HEK293 (cell line): Measurements from ENCODE around the gene NFE2L1.

Experiments used
- CTCF ChIA-PET: fragments of 350-600 bp; formaldehyde crosslinking; extraction: SDS; loops from one replicate; lab custom pipeline; 2021; ENCODE audit warnings: antibody characterized with exemption; lab: Yijun Ruan, JAX
- POLR2A ChIA-PET: fragments of 300-600 bp; formaldehyde crosslinking; extraction: SDS; loops from one replicate; lab custom pipeline; 2020; ENCODE audit warnings: antibody characterized with exemption, inconsistent platforms; lab: Yijun Ruan, JAX
- H3K27ac ChIP-seq: fragments of 200-500 bp; sonication (Bioruptor generic); 2 replicates; pipeline ENCODE4 v1.5.1; 2014; ENCODE audit warnings: low read depth, low read length, control low read depth, inconsistent platforms; ENCODE audit errors: extremely low read depth
- H3K36me3 ChIP-seq, 2 experiments: fragments of 200-500 bp in 1 of 2; sonication (Bioruptor generic) in 1 of 2; 1 replicate in 1 of 2; 2 replicates in 1 of 2; pipeline ENCODE4 v1.5.1; 2014 to 2017; ENCODE audit warnings: inconsistent platforms in 2 of 2, low read length in 2 of 2; ENCODE audit not compliant: control insufficient read depth in 2 of 2, insufficient read depth in 1 of 2
- H3K4me1 ChIP-seq: fragments of 200-500 bp; sonication (Bioruptor generic); 2 replicates; pipeline ENCODE4 v1.5.1; 2014; ENCODE audit warnings: mild to moderate bottlenecking, low read length, inconsistent platforms; ENCODE audit not compliant: control insufficient read depth, insufficient read depth
- H3K4me3 ChIP-seq: 2 replicates; pipeline ENCODE4 v1.5.1; 2011; ENCODE audit warnings: low read depth, mild to moderate bottlenecking, control low read depth, low read length, moderate library complexity
- H3K9me3 ChIP-seq: fragments of 200-500 bp; sonication (Bioruptor generic); 2 replicates; pipeline ENCODE4 v1.5.1; 2014; ENCODE audit warnings: low read depth, low read length, inconsistent platforms; ENCODE audit not compliant: control insufficient read depth, insufficient read depth
- GFI1B ChIP-seq: fragments of 450-650 bp; formaldehyde crosslinking; IDR thresholded peaks from 2 replicates; pipeline ENCODE4 v1.5.1; 2016; ENCODE audit warnings: missing biosample characterization, missing genetic modification characterization
- GLIS1 ChIP-seq: fragments of 450-650 bp; formaldehyde crosslinking; IDR thresholded peaks from 2 replicates; pipeline ENCODE4 v1.5.1; 2016; ENCODE audit warnings: missing biosample characterization, missing genetic modification characterization
- IKZF3 ChIP-seq: fragments of 450-650 bp; IDR thresholded peaks from 2 replicates; pipeline ENCODE4 v1.5.0; 2018; ENCODE audit warnings: missing biosample characterization, mild to moderate bottlenecking, missing genetic modification characterization, moderate library complexity
- MZF1 ChIP-seq: fragments of 450-650 bp; formaldehyde crosslinking; IDR thresholded peaks from 2 replicates; pipeline ENCODE4 v1.5.1; 2017; ENCODE audit warnings: missing biosample characterization, missing genetic modification characterization, borderline replicate concordance
- PRDM1 ChIP-seq: fragments of 450-650 bp; formaldehyde crosslinking; IDR thresholded peaks from 2 replicates; pipeline ENCODE4; 2016; ENCODE audit warnings: missing biosample characterization, missing genetic modification characterization
- SP7 ChIP-seq: fragments of 450-650 bp; formaldehyde crosslinking; IDR thresholded peaks from 2 replicates; pipeline ENCODE4 v1.5.1; 2016; ENCODE audit warnings: missing biosample characterization, missing genetic modification characterization
- TCF7L2 ChIP-seq: IDR thresholded peaks from 2 replicates; pipeline ENCODE4 v1.6.1; 2011; ENCODE audit warnings: low read depth, mild to moderate bottlenecking, inconsistent platforms, low read length, moderate library complexity, borderline replicate concordance
- ZBTB17 ChIP-seq: fragments of 450-650 bp; formaldehyde crosslinking; IDR thresholded peaks from 2 replicates; pipeline ENCODE4 v1.5.1; 2016; ENCODE audit warnings: missing biosample characterization, missing genetic modification characterization
- ZBTB21 ChIP-seq: fragments of 450-650 bp; formaldehyde crosslinking; IDR thresholded peaks from 2 replicates; pipeline ENCODE4 v1.5.1; 2017; ENCODE audit warnings: missing biosample characterization, missing genetic modification characterization
- ZFHX2 ChIP-seq: fragments of 450-650 bp; formaldehyde crosslinking; conservative IDR thresholded peaks from 2 replicates; pipeline ENCODE4 v1.5.1; 2016; ENCODE audit warnings: missing biosample characterization, missing genetic modification characterization
- ZIC2 ChIP-seq: fragments of 450-650 bp; formaldehyde crosslinking; IDR thresholded peaks from 2 replicates; pipeline ENCODE4 v1.5.1; 2016; ENCODE audit warnings: missing biosample characterization, missing genetic modification characterization
- ZNF112 ChIP-seq: fragments of 450-650 bp; formaldehyde crosslinking; IDR thresholded peaks from 2 replicates; pipeline ENCODE4 v1.5.0; 2017; ENCODE audit warnings: missing biosample characterization, missing genetic modification characterization
- ZNF138 ChIP-seq: fragments of 450-650 bp; formaldehyde crosslinking; IDR thresholded peaks from 2 replicates; pipeline ENCODE4 v1.5.1; 2016; ENCODE audit warnings: missing biosample characterization, missing genetic modification characterization, borderline replicate concordance
- ZNF366 ChIP-seq: fragments of 450-650 bp; formaldehyde crosslinking; conservative IDR thresholded peaks from 2 replicates; pipeline ENCODE4 v1.5.1; 2016; ENCODE audit warnings: missing biosample characterization, missing genetic modification characterization
- ZNF555 ChIP-seq: fragments of 450-650 bp; formaldehyde crosslinking; conservative IDR thresholded peaks from 2 replicates; pipeline ENCODE4 v1.5.1; 2017; ENCODE audit warnings: missing biosample characterization, mild to moderate bottlenecking, missing genetic modification characterization, inconsistent platforms
- ZNF571 ChIP-seq: fragments of 450-650 bp; formaldehyde crosslinking; IDR thresholded peaks from 2 replicates; pipeline ENCODE4 v1.5.0; 2017; ENCODE audit warnings: missing biosample characterization, missing genetic modification characterization
- ZNF639 ChIP-seq: fragments of 450-650 bp; formaldehyde crosslinking; IDR thresholded peaks from 2 replicates; pipeline ENCODE4 v1.5.1; 2016; ENCODE audit warnings: missing biosample characterization, missing genetic modification characterization
- ZNF670 ChIP-seq: fragments of 450-650 bp; formaldehyde crosslinking; IDR thresholded peaks from 2 replicates; pipeline ENCODE4 v1.5.1; 2016; ENCODE audit warnings: missing biosample characterization, missing genetic modification characterization, low read depth
- ZNF843 ChIP-seq: fragments of 450-650 bp; formaldehyde crosslinking; IDR thresholded peaks from 2 replicates; pipeline ENCODE4 v1.5.1; 2016; ENCODE audit warnings: missing biosample characterization, missing genetic modification characterization
- ZSCAN18 ChIP-seq: fragments of 450-650 bp; formaldehyde crosslinking; IDR thresholded peaks from 2 replicates; pipeline ENCODE4 v1.5.1; 2016; ENCODE audit warnings: missing biosample characterization, missing genetic modification characterization

NFE2L1 gene

GRCh38 chr17:48002916-48003416, 45.2 kb upstream of the NFE2L1 start (continued):
- TF ChIP-seq ZSCAN18 (no peak), ZNF112 (no peak), ZNF555 (tag by site-specific recombination) (no peak), GFI1B (tag by site-specific recombination) (no peak), ZNF571 (tag by site-specific recombination) (no peak), ZNF843 (tag by site-specific recombination) (no peak)

- TF ChIP-seq PRDM1 (tag by site-specific recombination) (peak; percentile 37), ZNF670 (0 out of 2 replicates have a peak, but pooled peaks have one; percentile 19), TCF7L2 (no peak), ZIC2 (tag by site-specific recombination) (0 out of 2 replicates have a peak, but pooled peaks have one; percentile 7), SP7 (tag by site-specific recombination) (peak; percentile 89), ZNF366 (tag by site-specific recombination) (peak; percentile 67), ZFHX2 (no peak)
- ChIA-PET CTCF (interaction anchor here (0.6 to 3.7 kb wide), 9 partner anchors 8 to 324 kb away, joined by 3 to 17 read pairs (median 4); partner anchors contain the start of gene CDK5RAP3), POLR2A (interaction anchor here (0.9 to 1.2 kb wide), 2 partner anchors 8 to 15 kb away, joined by 3 read pairs; no protein-coding TSS in a partner anchor)
- no peaks in the 10 kb centered on the region for H3K9me3 ChIP-seq
- H3K27ac ChIP-seq = peak overlapping the region; percentile 8; the same call in 1 of the 2 replicates
- H3K4me3 ChIP-seq = no peak overlapping the region
- H3K4me1 ChIP-seq = peaks cover 11% of the 10 kb centered on the region; the same call in 1 of the 2 replicates
- no peaks in the 10 kb centered on the region for H3K36me3 ChIP-seq
These were observed 44.6 kb upstream of the NFE2L1 start for GRCh38 chr17:48003417-48004151.

GRCh38 chr17:48004983-48005382, 43.2 kb upstream of the NFE2L1 start:
- Histone ChIP-seq H3K36me3 (no peaks in the 10 kb centered on the region), H3K27ac (no peak overlapping the region; the same call in 1 of the 2 replicates), H3K4me3 (no peak overlapping the region), H3K4me1 (peaks cover 11% of the 10 kb centered on the region; the same call in 1 of the 2 replicates), H3K9me3 (no peaks in the 10 kb centered on the region)
- POLR2A ChIA-PET = interaction anchor here (0.7 to 1.5 kb wide), 2 partner anchors 34 to 44 kb away, joined by 3 to 4 read pairs; partner anchors contain the start of gene CDK5RAP3
- TF ChIP-seq ZBTB17 (no peak), ZBTB21 (tag by site-specific recombination) (no peak), SP7 (tag by site-specific recombination) (peak; percentile 89), ZNF639 (no peak), ZNF366 (tag by site-specific recombination) (0 out of 2 replicates have a peak, but pooled peaks have one; percentile 17), GLIS1 (tag by site-specific recombination) (no peak), MZF1 (tag by site-specific recombination) (no peak), PRDM1 (tag by site-specific recombination) (peak; percentile 70), IKZF3 (tag by site-specific recombination) (no peak), ZNF138 (tag by site-specific recombination) (no peak)
- CTCF ChIA-PET = interaction anchor here (0.6 to 3.7 kb wide), 5 partner anchors 13 to 58 kb away, joined by 3 to 17 read pairs (median 7); no protein-coding TSS in a partner anchor
